Measurements from ENCODE around the gene SYNGR1.

DNA sequence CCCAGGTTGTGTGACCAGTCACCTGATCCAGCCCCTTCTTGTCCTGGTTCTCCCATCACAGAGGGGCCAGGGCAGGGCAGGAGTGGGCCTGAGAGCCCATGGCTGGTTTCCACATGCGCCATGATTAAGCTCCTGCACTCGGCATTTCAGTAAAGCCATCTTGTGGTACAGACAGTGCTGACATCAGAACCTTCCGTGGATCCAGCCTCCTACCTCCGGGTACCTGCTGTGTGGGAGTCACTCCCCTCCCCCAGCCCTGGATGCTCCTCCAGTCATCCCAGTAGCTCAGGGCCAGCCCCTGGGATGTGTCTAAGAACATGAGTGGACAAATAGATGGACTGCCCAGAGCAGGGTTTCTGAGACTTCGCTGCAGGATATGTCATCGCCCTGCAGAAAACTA is 84.9 kb downstream of the SYNGR1 start:
- TF ChIP-seq, protein P1, sequence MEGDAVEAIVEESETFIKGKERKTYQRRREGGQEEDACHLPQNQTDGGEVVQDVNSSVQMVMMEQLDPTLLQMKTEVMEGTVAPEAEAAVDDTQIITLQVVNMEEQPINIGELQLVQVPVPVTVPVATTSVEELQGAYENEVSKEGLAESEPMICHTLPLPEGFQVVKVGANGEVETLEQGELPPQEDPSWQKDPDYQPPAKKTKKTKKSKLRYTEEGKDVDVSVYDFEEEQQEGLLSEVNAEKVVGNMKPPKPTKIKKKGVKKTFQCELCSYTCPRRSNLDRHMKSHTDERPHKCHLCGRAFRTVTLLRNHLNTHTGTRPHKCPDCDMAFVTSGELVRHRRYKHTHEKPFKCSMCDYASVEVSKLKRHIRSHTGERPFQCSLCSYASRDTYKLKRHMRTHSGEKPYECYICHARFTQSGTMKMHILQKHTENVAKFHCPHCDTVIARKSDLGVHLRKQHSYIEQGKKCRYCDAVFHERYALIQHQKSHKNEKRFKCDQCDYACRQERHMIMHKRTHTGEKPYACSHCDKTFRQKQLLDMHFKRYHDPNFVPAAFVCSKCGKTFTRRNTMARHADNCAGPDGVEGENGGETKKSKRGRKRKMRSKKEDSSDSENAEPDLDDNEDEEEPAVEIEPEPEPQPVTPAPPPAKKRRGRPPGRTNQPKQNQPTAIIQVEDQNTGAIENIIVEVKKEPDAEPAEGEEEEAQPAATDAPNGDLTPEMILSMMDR (conservative IDR thresholded peaks at IDR 0.05; ENCODE audit: low read depth in 2 of 2), result no peak
- TF ChIP-seq POLR2AphosphoS5 (IDR thresholded peaks at IDR 0.05; ENCODE audit: low read depth) (no peak), REST (IDR thresholded peaks at IDR 0.05; ENCODE audit: unreplicated experiment) (no peak), EZH2phosphoT487 (IDR thresholded peaks at IDR 0.05; ENCODE audit: unreplicated experiment) (no peak), CREB1 (CRISPR knock-in tag; IDR thresholded peaks at IDR 0.05; ENCODE audit: low read depth) (no peak), EZH2 (IDR thresholded peaks at IDR 0.05; ENCODE audit: low read depth, unreplicated experiment) (no peak), STAT1 (IDR thresholded peaks at IDR 0.05; ENCODE audit: unreplicated experiment) (no peak), ZNF114 (CRISPR knock-in tag; IDR thresholded peaks at IDR 0.05) (no peak), JUNB (IDR thresholded peaks at IDR 0.05; ENCODE audit: unreplicated experiment) (no peak), NANOG (IDR thresholded peaks at IDR 0.05; ENCODE audit: borderline replicate concordance) (no peak), ZNF331 (CRISPR knock-in tag; IDR thresholded peaks at IDR 0.05; ENCODE audit: low read depth) (no peak), ZNF462 (CRISPR knock-in tag; IDR thresholded peaks at IDR 0.05) (no peak)
- TF ChIP-seq, protein P2, sequence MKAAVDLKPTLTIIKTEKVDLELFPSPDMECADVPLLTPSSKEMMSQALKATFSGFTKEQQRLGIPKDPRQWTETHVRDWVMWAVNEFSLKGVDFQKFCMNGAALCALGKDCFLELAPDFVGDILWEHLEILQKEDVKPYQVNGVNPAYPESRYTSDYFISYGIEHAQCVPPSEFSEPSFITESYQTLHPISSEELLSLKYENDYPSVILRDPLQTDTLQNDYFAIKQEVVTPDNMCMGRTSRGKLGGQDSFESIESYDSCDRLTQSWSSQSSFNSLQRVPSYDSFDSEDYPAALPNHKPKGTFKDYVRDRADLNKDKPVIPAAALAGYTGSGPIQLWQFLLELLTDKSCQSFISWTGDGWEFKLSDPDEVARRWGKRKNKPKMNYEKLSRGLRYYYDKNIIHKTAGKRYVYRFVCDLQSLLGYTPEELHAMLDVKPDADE (IDR thresholded peaks at IDR 0.05), result no peak
